ENCODE measurements around the gene CDC27.

DNA sequence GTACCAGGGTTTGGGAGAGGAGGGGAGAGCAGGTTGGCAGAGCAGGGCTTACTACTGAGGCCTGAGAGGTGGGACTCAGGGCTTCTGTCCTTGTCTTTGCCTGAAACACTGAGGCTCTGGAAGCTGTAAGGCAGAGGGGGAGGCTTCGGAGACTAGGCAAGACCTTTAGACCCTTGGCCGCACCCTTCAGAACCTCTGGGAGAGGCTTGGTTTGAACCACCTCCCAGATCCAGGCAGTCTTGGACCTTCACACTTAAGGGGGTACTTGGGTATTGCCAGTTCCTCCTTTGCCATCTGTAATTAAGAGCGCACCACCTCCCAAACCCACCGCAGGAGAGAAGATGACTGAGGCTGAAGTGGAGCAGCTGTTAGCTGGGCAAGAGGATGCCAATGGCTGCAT, 33.0 kb upstream of the CDC27 start:
- TF ChIP-seq, protein P1, sequence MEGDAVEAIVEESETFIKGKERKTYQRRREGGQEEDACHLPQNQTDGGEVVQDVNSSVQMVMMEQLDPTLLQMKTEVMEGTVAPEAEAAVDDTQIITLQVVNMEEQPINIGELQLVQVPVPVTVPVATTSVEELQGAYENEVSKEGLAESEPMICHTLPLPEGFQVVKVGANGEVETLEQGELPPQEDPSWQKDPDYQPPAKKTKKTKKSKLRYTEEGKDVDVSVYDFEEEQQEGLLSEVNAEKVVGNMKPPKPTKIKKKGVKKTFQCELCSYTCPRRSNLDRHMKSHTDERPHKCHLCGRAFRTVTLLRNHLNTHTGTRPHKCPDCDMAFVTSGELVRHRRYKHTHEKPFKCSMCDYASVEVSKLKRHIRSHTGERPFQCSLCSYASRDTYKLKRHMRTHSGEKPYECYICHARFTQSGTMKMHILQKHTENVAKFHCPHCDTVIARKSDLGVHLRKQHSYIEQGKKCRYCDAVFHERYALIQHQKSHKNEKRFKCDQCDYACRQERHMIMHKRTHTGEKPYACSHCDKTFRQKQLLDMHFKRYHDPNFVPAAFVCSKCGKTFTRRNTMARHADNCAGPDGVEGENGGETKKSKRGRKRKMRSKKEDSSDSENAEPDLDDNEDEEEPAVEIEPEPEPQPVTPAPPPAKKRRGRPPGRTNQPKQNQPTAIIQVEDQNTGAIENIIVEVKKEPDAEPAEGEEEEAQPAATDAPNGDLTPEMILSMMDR (IDR thresholded peaks at IDR 0.05; ENCODE audit: extremely low read depth in 1 of 2, insufficient read depth in 1 of 2, low read depth in 1 of 2, low read length in 2 of 2): no peak
- no peak for TF ChIP-seq POLR2A (IDR thresholded peaks at IDR 0.05; ENCODE audit: low read depth, low read length)
